Gastroesophageal sphincter (tissue), 4 donors: Measurements from ENCODE around the gene ZNF575. TPM values are rescaled to one million over a fixed set of nuclear protein-coding genes. Genes with fewer than 3 reads are reported as not detected.

Experiments
- ATAC-seq: fragments of 150-250 bp; one replicate; pipeline ENCODE4 v1.9.1; 2016; ENCODE audit warnings: mild to moderate bottlenecking, moderate library complexity
- H3K27ac ChIP-seq, 4 donors: fragments of 200-600 bp; sonication (generic) in 3 of 4; 1 replicate in 3 of 4; 2 replicates in 1 of 4; pipeline ENCODE4 v1.5.1; 2016 to 2019
- H3K27me3 ChIP-seq: fragments of 200-600 bp; sonication (generic); one replicate; pipeline ENCODE4 v1.5.1; 2019
- H3K36me3 ChIP-seq, 2 donors: fragments of 200-600 bp; sonication (generic); one replicate each; pipeline ENCODE4 v1.5.1; 2019; ENCODE audit warnings: control low read depth in 1 of 2
- H3K4me1 ChIP-seq, 3 donors: fragments of 200-600 bp; sonication (generic); 1 replicate in 2 of 3; 2 replicates in 1 of 3; pipeline ENCODE4 v1.5.1; 2016 to 2019; ENCODE audit warnings: control low read depth in 2 of 3
- H3K4me3 ChIP-seq, 2 donors: fragments of 200-600 bp; sonication (generic); one replicate each; pipeline ENCODE4 v1.5.1; 2019; ENCODE audit warnings: mild to moderate bottlenecking in 1 of 2, moderate library complexity in 1 of 2
- H3K9me3 ChIP-seq, 3 donors: fragments of 200-600 bp; sonication (generic); one replicate each; pipeline ENCODE4 v1.5.1; 2017 to 2019; ENCODE audit warnings: control low read depth in 2 of 3
- EP300 ChIP-seq: sonication (generic); formaldehyde crosslinking; IDR thresholded peaks from one replicate; pipeline ENCODE4 v1.6.1; 2017; ENCODE audit warnings: antibody characterized with exemption, mild to moderate bottlenecking
- POLR2A ChIP-seq, 2 donors: fragments of 450-650 bp; IDR thresholded peaks; one replicate each; pipeline ENCODE4 v1.6.1; 2017; ENCODE audit warnings: antibody characterized with exemption in 2 of 2, mild to moderate bottlenecking in 2 of 2, moderate library complexity in 1 of 2
- POLR2AphosphoS5 ChIP-seq: sonication (generic); formaldehyde crosslinking; IDR thresholded peaks from one replicate; pipeline ENCODE4 v1.6.1; 2017; ENCODE audit warnings: antibody characterized with exemption
- WGBS, 2 donors: methylation state at CpG; one replicate each; pipeline ENCODE4 v1.1.5; 2018; ENCODE audit warnings: low coverage in 1 of 2; 5-methylcytosine and 5-hydroxymethylcytosine counted together
- total RNA-seq, 4 donors: library from RNA; depleted of rRNA; stranded (reverse); fragments of >200 nt; gene quantifications; one replicate each; pipeline ENCODE4 v1.1.0, GENCODE V29; 2016
- TF ChIP-seq, protein P1 (sequence below), 4 experiments: fragments of 200-600 bp in 2 of 4; fragments of 450-650 bp in 2 of 4; sonication (generic) in 1 of 4; IDR thresholded peaks; one replicate each; pipeline ENCODE4 v1.5.1; 2017 to 2019; ENCODE audit warnings: antibody characterized with exemption in 4 of 4, mild to moderate bottlenecking in 2 of 4, moderate library complexity in 2 of 4

ZNF575 gene
- total RNA-seq, 4 donors from 2014 or later, result 0.66 to 3.3 TPM; not detected in 2

GRCh38 chr19:43548706-43549105 lies 15.7 kb downstream of the ZNF575 start:
- peaks cover 0 to 92% of the 10 kb centered on the region in 2 donors for H3K36me3 ChIP-seq

GRCh38 chr19:43551399-43552197 lies 18.6 kb downstream of the ZNF575 start:
- peaks cover 0 to 95% of the 10 kb centered on the region in 2 donors for H3K36me3 ChIP-seq
- WGBS, 2 donors, result 0 to 87% methylated on average over 1 to 12 of the region's 23 CpGs
- no peaks in the 10 kb centered on the region for H3K9me3 ChIP-seq
- H3K4me1 ChIP-seq, result no peaks in the 10 kb centered on the region
- H3K27ac ChIP-seq, result no peak overlapping the region
- no peaks in the 10 kb centered on the region for H3K27me3 ChIP-seq
- ATAC-seq, result no peak
- TF ChIP-seq, protein P1, sequence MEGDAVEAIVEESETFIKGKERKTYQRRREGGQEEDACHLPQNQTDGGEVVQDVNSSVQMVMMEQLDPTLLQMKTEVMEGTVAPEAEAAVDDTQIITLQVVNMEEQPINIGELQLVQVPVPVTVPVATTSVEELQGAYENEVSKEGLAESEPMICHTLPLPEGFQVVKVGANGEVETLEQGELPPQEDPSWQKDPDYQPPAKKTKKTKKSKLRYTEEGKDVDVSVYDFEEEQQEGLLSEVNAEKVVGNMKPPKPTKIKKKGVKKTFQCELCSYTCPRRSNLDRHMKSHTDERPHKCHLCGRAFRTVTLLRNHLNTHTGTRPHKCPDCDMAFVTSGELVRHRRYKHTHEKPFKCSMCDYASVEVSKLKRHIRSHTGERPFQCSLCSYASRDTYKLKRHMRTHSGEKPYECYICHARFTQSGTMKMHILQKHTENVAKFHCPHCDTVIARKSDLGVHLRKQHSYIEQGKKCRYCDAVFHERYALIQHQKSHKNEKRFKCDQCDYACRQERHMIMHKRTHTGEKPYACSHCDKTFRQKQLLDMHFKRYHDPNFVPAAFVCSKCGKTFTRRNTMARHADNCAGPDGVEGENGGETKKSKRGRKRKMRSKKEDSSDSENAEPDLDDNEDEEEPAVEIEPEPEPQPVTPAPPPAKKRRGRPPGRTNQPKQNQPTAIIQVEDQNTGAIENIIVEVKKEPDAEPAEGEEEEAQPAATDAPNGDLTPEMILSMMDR (IDR thresholded peaks at IDR 0.05), result no peak
- TF ChIP-seq EP300 (no peak), POLR2AphosphoS5 (no peak), POLR2A (IDR thresholded peaks at IDR 0.05) (no peak)
- H3K4me3 ChIP-seq, result no peak overlapping the region

More at GRCh38 chr19:43548706-43549105, 15.7 kb downstream of the ZNF575 start:
- Histone ChIP-seq H3K4me1 (no peaks in the 10 kb centered on the region), H3K27me3 (no peaks in the 10 kb centered on the region), H3K9me3 (no peaks in the 10 kb centered on the region), H3K4me3 (no peak overlapping the region), H3K27ac (no peak overlapping the region)
- no peak for TF ChIP-seq POLR2A (IDR thresholded peaks at IDR 0.05)
- TF ChIP-seq POLR2AphosphoS5, result no peak
- no peak for TF ChIP-seq EP300
- TF ChIP-seq, protein P1 (IDR thresholded peaks at IDR 0.05), result no peak
- ATAC-seq, result no peak
- WGBS, 2 donors, result 71 to 80% methylated on average over 1 of the region's 2 CpGs

DNA sequence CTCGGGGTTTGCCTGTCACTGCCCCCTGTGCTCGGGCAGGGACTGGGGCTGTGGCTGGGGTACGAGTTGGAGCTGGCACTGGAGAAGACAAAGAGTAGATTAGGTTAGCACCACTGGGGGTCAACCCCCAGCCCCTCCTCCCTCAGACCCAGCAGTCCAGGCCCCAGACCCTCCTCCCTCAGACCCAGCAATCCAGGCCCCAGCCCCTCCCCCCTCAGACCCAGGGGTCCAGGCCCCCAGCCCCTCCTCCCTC lies 19.1 kb downstream of the ZNF575 start:
- no peak for TF ChIP-seq POLR2AphosphoS5
- no CpG with 5 or more reads among the region's 3 CpGs for WGBS, 2 donors
- Histone ChIP-seq H3K27ac (no peak overlapping the region), H3K4me3 (no peak overlapping the region), H3K4me1 (no peaks in the 10 kb centered on the region), H3K36me3 (peaks cover 0 to 94% of the 10 kb centered on the region in 2 donors), H3K9me3 (no peaks in the 10 kb centered on the region), H3K27me3 (no peaks in the 10 kb centered on the region)
- no peak for ATAC-seq

DNA sequence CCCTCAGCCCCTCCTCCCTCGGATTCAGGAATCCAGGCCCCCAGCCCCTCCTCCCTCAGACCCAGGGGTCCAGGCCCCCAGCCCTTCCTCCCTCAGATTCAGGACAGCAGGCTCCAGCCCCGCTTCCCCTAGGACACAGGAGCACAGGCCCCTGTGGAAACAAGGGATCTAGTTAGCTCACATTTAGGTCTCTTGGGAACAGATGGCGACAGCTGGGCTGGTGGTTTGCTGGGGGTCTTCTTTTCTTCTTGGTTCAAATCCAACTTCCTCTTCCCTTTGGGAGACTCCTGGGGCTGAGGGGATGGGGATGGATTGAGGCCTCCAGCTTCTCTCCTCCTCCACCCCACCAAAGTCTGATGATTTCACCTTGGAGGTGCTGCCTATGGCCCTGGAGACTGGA lies 19.6 kb downstream of the ZNF575 start:
- Histone ChIP-seq H3K36me3 (peaks cover 0 to 93% of the 10 kb centered on the region in 2 donors), H3K27me3 (no peaks in the 10 kb centered on the region), H3K9me3 (no peaks in the 10 kb centered on the region), H3K4me1 (no peaks in the 10 kb centered on the region), H3K27ac (no peak overlapping the region), H3K4me3 (no peak overlapping the region)
- WGBS, 2 donors, result no CpG with 5 or more reads among the region's 3 CpGs
- no peak for ATAC-seq
- no peak for TF ChIP-seq EP300
- no peak for TF ChIP-seq POLR2AphosphoS5
- TF ChIP-seq POLR2A (IDR thresholded peaks at IDR 0.05), result no peak
- TF ChIP-seq, protein P1 (IDR thresholded peaks at IDR 0.05), result no peak

DNA sequence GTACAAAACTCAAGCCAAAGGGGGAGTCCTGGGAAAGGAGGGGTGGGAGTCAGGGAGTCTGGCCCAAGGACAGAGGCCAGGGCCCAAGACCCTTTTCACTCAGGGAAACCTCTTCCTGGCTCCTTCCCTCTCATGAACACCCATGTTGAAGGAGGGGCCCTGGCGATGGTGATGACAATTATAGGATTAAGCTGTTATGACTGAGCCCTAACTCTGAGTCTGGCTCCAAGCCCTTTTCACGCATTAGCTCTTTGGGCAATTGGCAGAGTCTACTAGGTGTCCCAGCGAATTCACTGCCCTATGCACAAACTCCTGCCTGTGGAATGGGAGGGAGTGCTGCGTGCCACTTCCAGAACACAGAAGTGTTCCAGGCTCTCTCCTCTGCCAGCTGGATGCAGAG lies 20.7 kb downstream of the ZNF575 start:
- no peak for ATAC-seq
- Histone ChIP-seq H3K27ac (no peak overlapping the region), H3K9me3 (no peaks in the 10 kb centered on the region), H3K27me3 (no peaks in the 10 kb centered on the region), H3K4me1 (no peaks in the 10 kb centered on the region), H3K36me3 (peaks cover 0 to 98% of the 10 kb centered on the region in 2 donors), H3K4me3 (no peak overlapping the region)
- TF ChIP-seq POLR2AphosphoS5 (no peak), EP300 (no peak), POLR2A (IDR thresholded peaks at IDR 0.05) (no peak)
- TF ChIP-seq, protein P1 (IDR thresholded peaks at IDR 0.05), result no peak
- WGBS, 2 donors, result 59% methylated on average over 3 of the region's 4 CpGs; no CpG with 5 or more reads in 1 of the 2 donors
